GM23338 (cell line): Measurements from ENCODE around the gene TMEM107. TPM values are rescaled to one million over a fixed set of nuclear protein-coding genes. Genes with fewer than 3 reads are reported as not detected.

Experiments
- ATAC-seq: fragments of 200-7000 bp; cut with Tn5 transposase; 3 replicates; pipeline ENCODE4 v1.9.1; 2020
- DNase-seq: peaks from one replicate; pipeline ENCODE4 v3.0.0-alpha.2; 2015; ENCODE audit warnings: low spot score
- H2AFZ ChIP-seq: fragments of 200-600 bp; sonication (generic); 2 replicates; pipeline ENCODE4 v1.8.0; 2016; ENCODE audit warnings: antibody characterized with exemption, mild to moderate bottlenecking, moderate library complexity
- H3F3A ChIP-seq: fragments of 200-600 bp; sonication (generic); replicated peaks from 2 replicates; pipeline ENCODE4 v1.8.0; 2017; ENCODE audit warnings: antibody characterized with exemption, mixed run types, low read depth
- H3K27ac ChIP-seq: fragments of 200-600 bp; sonication (generic); 2 replicates; pipeline ENCODE4 v1.6.1; 2016; ENCODE audit warnings: low read depth
- H3K27me3 ChIP-seq: fragments of 200-600 bp; sonication (generic); 2 replicates; pipeline ENCODE4 v1.8.0; 2016; ENCODE audit warnings: mild to moderate bottlenecking, mixed run types, moderate library complexity; ENCODE audit not compliant: insufficient read depth
- H3K36me3 ChIP-seq: fragments of 200-600 bp; sonication (generic); 2 replicates; pipeline ENCODE4 v1.8.0; 2016; ENCODE audit warnings: mild to moderate bottlenecking; ENCODE audit not compliant: insufficient read depth
- H3K4me1 ChIP-seq: fragments of 200-600 bp; sonication (generic); 2 replicates; pipeline ENCODE4 v1.8.0; 2016; ENCODE audit warnings: mild to moderate bottlenecking, moderate library complexity; ENCODE audit not compliant: insufficient read depth
- H3K4me2 ChIP-seq: fragments of 200-600 bp; sonication (generic); 2 replicates; pipeline ENCODE4 v1.7.1; 2017; ENCODE audit warnings: mixed run types
- H3K4me3 ChIP-seq: fragments of 200-600 bp; sonication (generic); 2 replicates; pipeline ENCODE4 v1.6.1; 2016; ENCODE audit warnings: mixed run types
- H3K79me2 ChIP-seq: fragments of 200-600 bp; sonication (generic); replicated peaks from 2 replicates; pipeline ENCODE4 v1.8.0; 2017; ENCODE audit warnings: mild to moderate bottlenecking; ENCODE audit not compliant: insufficient read depth
- H3K9me2 ChIP-seq: fragments of 200-600 bp; sonication (generic); 2 replicates; pipeline ENCODE4 v1.8.0; 2017; ENCODE audit not compliant: insufficient read depth
- H4K20me1 ChIP-seq: fragments of 200-600 bp; sonication (generic); replicated peaks from 2 replicates; pipeline ENCODE4 v1.8.0; 2017; ENCODE audit warnings: mild to moderate bottlenecking; ENCODE audit not compliant: insufficient read depth
- H3K27ac Mint-ChIP-seq: 2 replicates; pipeline ENCODE4 v1.8.0; 2020; ENCODE audit warnings: inconsistent platforms, mild to moderate bottlenecking, moderate library complexity, mixed read lengths
- H3K27me3 Mint-ChIP-seq: 3 replicates; pipeline ENCODE4 v1.8.0; 2022; ENCODE audit warnings: low read depth, mild to moderate bottlenecking, moderate library complexity, mixed read lengths, inconsistent platforms; ENCODE audit not compliant: insufficient read depth, poor library complexity
- H3K36me3 Mint-ChIP-seq: 3 replicates; pipeline ENCODE4 v1.8.0; 2021; ENCODE audit warnings: low read depth, mild to moderate bottlenecking, inconsistent platforms, moderate library complexity, mixed read lengths
- H3K4me1 Mint-ChIP-seq: 3 replicates; pipeline ENCODE4 v1.8.0; 2020; ENCODE audit warnings: mild to moderate bottlenecking, inconsistent platforms, mixed read lengths
- H3K4me3 Mint-ChIP-seq: 3 replicates; pipeline ENCODE4 v1.8.0; 2021; ENCODE audit warnings: moderate library complexity, mild to moderate bottlenecking, inconsistent platforms, mixed read lengths
- H3K9me3 Mint-ChIP-seq: 3 replicates; pipeline ENCODE4 v1.8.0; 2020; ENCODE audit warnings: moderate library complexity, mild to moderate bottlenecking, inconsistent platforms, mixed read lengths
- CREB1 ChIP-seq: fragments of 250-450 bp; sonication (Bioruptor Pico); IDR thresholded peaks from 2 replicates; pipeline ENCODE4 v1.5.0; 2020; ENCODE audit warnings: low read depth, mild to moderate bottlenecking, moderate library complexity
- EZH2 ChIP-seq: fragments of 200-600 bp; sonication (generic); IDR thresholded peaks from one replicate; pipeline ENCODE4 v1.8.0; 2017; ENCODE audit warnings: antibody characterized with exemption, mild to moderate bottlenecking, low read depth; ENCODE audit not compliant: unreplicated experiment
- EZH2phosphoT487 ChIP-seq: fragments of 200-600 bp; sonication (generic); IDR thresholded peaks from one replicate; pipeline ENCODE4 v1.8.1; 2018; ENCODE audit warnings: antibody characterized with exemption; ENCODE audit not compliant: unreplicated experiment
- JUNB ChIP-seq: IDR thresholded peaks from one replicate; pipeline ENCODE4 v1.6.1; 2016; ENCODE audit warnings: antibody characterized with exemption; ENCODE audit not compliant: unreplicated experiment
- NANOG ChIP-seq: IDR thresholded peaks from 2 replicates; pipeline ENCODE4 v1.6.1; 2016; ENCODE audit warnings: antibody characterized with exemption, borderline replicate concordance
- POLR2AphosphoS5 ChIP-seq: IDR thresholded peaks from 2 replicates; pipeline ENCODE4 v1.6.1; 2016; ENCODE audit warnings: antibody characterized with exemption, low read depth
- STAT1 ChIP-seq: IDR thresholded peaks from one replicate; pipeline ENCODE4 v1.6.1; 2016; ENCODE audit warnings: antibody characterized with exemption; ENCODE audit not compliant: unreplicated experiment
- ZNF114 ChIP-seq: fragments of 250-450 bp; sonication (Bioruptor Pico); IDR thresholded peaks from 2 replicates; pipeline ENCODE4 v1.5.0; 2020; ENCODE audit warnings: mild to moderate bottlenecking, moderate library complexity
- ZNF331 ChIP-seq: fragments of 250-450 bp; sonication (Bioruptor Pico); IDR thresholded peaks from 2 replicates; pipeline ENCODE4 v1.5.0; 2020; ENCODE audit warnings: low read depth, mild to moderate bottlenecking, moderate library complexity
- polyA plus RNA-seq: library from polyadenylated mRNA; unstranded; fragments of >200 nt; fragmentation: Nextera tagmentation; extraction: Ambion mirVana; gene quantifications from 2 replicates; pipeline ENCODE4 v1.2.1, GENCODE V29; 2016
- total RNA-seq: library from RNA; depleted of rRNA; stranded (reverse); fragments of >200 nt; shearing (Covaris generic); gene quantifications from 2 replicates; pipeline ENCODE4 v1.2.3, GENCODE V29; 2014
- TF ChIP-seq, protein P1 (sequence below): fragments of 250-450 bp; sonication (Bioruptor Pico); IDR thresholded peaks from 2 replicates; pipeline ENCODE4 v1.5.0; 2020; ENCODE audit warnings: mild to moderate bottlenecking, moderate library complexity
- TF ChIP-seq, protein P2 (sequence below), 2 experiments: fragments of 200-600 bp in 1 of 2; sonication (generic) in 1 of 2; conservative IDR thresholded peaks; 2 replicates each; pipeline versions ENCODE4 v1.5.1 to v1.6.1; 2016 to 2017; ENCODE audit warnings: antibody characterized with exemption in 2 of 2, low read depth in 2 of 2, mild to moderate bottlenecking in 2 of 2, moderate library complexity in 1 of 2
- TF ChIP-seq, protein P3 (sequence below): IDR thresholded peaks from one replicate; pipeline ENCODE4 v1.6.1; 2018; ENCODE audit warnings: antibody characterized with exemption; ENCODE audit not compliant: unreplicated experiment
- TF ChIP-seq, protein P4 (sequence below): IDR thresholded peaks from 2 replicates; pipeline ENCODE4 v1.6.1; 2016; ENCODE audit warnings: antibody characterized with exemption

TMEM107 gene
- total and polyA plus RNA-seq, 2 experiments from 2014 or later, result 10.8 to 20.4 TPM

DNA sequence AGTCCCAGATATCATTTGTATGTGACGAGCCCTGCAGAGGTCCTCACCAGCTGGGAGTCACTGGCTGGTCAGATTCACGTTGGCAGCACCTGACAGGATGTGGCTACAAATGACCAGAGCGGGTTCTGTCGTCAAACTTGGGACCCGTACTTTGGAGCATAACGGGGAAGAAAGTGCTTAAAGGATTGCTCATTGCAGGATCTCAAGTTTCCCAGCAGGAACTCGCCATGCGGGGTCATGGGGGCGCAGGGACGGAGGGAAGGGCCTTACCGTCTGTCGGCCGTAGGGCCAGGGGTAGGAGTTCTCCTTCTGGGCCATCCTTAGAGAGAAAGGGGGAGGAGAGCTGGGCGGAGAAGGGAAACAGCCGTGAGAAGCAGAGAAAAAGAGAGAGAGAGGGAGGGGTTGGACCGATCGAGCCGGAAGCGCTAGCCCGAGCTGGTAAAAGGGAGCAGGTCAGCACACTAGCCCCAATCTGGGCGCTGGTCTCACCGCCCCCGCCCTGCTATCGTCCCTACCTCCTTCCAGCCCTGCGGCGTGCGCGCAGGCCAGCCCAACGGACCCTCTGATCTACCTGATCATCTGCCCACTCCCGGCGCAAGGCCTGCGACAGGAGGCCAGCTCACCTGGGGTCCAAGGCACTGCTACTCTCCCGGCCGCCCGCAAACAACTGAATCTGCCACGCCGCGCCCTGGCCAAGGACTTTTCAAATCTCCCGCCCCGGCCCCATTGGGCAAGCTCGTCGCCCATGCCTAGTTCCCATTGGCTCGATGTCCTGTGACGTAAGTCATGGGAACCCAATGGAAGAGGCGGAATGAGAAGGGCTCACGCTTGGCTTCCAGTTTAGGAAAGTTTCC is 34.0 kb upstream of the TMEM107 start, which contains the start of gene AURKB:
Gene AURKB, minus strand, starts transcription at position 669 of the 854 bp plus-strand sequence. Its CDS starts 351 bp downstream, at position 318.
- peak within 1 kb of the TSS; percentile 72 for H3K4me3 ChIP-seq
- H3K4me1 Mint-ChIP-seq, result peaks cover 12% of the 10 kb centered on the region
- peaks cover 30% of the 10 kb centered on the region for H3K79me2 ChIP-seq
- H2AFZ ChIP-seq, result no peak within 1 kb of the TSS
- H3K27ac ChIP-seq, result peak within 1 kb of the TSS; percentile 85
- TF ChIP-seq EZH2phosphoT487, result no peak
- no peak for TF ChIP-seq JUNB
- TF ChIP-seq, protein P1, sequence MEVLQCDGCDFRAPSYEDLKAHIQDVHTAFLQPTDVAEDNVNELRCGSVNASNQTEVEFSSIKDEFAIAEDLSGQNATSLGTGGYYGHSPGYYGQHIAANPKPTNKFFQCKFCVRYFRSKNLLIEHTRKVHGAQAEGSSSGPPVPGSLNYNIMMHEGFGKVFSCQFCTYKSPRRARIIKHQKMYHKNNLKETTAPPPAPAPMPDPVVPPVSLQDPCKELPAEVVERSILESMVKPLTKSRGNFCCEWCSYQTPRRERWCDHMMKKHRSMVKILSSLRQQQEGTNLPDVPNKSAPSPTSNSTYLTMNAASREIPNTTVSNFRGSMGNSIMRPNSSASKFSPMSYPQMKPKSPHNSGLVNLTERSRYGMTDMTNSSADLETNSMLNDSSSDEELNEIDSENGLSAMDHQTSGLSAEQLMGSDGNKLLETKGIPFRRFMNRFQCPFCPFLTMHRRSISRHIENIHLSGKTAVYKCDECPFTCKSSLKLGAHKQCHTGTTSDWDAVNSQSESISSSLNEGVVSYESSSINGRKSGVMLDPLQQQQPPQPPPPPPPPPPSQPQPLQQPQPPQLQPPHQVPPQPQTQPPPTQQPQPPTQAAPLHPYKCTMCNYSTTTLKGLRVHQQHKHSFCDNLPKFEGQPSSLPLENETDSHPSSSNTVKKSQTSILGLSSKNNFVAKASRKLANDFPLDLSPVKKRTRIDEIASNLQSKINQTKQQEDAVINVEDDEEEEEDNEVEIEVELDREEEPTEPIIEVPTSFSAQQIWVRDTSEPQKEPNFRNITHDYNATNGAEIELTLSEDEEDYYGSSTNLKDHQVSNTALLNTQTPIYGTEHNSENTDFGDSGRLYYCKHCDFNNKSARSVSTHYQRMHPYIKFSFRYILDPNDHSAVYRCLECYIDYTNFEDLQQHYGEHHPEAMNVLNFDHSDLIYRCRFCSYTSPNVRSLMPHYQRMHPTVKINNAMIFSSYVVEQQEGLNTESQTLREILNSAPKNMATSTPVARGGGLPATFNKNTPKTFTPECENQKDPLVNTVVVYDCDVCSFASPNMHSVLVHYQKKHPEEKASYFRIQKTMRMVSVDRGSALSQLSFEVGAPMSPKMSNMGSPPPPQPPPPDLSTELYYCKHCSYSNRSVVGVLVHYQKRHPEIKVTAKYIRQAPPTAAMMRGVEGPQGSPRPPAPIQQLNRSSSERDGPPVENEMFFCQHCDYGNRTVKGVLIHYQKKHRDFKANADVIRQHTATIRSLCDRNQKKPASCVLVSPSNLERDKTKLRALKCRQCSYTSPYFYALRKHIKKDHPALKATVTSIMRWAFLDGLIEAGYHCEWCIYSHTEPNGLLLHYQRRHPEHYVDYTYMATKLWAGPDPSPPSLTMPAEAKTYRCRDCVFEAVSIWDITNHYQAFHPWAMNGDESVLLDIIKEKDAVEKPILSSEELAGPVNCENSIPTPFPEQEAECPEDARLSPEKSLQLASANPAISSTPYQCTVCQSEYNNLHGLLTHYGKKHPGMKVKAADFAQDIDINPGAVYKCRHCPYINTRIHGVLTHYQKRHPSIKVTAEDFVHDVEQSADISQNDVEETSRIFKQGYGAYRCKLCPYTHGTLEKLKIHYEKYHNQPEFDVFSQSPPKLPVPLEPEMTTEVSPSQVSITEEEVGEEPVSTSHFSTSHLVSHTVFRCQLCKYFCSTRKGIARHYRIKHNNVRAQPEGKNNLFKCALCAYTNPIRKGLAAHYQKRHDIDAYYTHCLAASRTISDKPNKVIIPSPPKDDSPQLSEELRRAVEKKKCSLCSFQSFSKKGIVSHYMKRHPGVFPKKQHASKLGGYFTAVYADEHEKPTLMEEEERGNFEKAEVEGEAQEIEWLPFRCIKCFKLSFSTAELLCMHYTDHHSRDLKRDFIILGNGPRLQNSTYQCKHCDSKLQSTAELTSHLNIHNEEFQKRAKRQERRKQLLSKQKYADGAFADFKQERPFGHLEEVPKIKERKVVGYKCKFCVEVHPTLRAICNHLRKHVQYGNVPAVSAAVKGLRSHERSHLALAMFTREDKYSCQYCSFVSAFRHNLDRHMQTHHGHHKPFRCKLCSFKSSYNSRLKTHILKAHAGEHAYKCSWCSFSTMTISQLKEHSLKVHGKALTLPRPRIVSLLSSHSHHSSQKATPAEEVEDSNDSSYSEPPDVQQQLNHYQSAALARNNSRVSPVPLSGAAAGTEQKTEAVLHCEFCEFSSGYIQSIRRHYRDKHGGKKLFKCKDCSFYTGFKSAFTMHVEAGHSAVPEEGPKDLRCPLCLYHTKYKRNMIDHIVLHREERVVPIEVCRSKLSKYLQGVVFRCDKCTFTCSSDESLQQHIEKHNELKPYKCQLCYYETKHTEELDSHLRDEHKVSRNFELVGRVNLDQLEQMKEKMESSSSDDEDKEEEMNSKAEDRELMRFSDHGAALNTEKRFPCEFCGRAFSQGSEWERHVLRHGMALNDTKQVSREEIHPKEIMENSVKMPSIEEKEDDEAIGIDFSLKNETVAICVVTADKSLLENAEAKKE (CRISPR knock-in tag), result no peak
- TF ChIP-seq, protein P2, sequence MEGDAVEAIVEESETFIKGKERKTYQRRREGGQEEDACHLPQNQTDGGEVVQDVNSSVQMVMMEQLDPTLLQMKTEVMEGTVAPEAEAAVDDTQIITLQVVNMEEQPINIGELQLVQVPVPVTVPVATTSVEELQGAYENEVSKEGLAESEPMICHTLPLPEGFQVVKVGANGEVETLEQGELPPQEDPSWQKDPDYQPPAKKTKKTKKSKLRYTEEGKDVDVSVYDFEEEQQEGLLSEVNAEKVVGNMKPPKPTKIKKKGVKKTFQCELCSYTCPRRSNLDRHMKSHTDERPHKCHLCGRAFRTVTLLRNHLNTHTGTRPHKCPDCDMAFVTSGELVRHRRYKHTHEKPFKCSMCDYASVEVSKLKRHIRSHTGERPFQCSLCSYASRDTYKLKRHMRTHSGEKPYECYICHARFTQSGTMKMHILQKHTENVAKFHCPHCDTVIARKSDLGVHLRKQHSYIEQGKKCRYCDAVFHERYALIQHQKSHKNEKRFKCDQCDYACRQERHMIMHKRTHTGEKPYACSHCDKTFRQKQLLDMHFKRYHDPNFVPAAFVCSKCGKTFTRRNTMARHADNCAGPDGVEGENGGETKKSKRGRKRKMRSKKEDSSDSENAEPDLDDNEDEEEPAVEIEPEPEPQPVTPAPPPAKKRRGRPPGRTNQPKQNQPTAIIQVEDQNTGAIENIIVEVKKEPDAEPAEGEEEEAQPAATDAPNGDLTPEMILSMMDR (conservative IDR thresholded peaks at IDR 0.05; ENCODE audit: low read depth in 2 of 2), result no peak; a peak in 1 of 4 replicates
- TF ChIP-seq EZH2, result no peak
- TF ChIP-seq, protein P3, sequence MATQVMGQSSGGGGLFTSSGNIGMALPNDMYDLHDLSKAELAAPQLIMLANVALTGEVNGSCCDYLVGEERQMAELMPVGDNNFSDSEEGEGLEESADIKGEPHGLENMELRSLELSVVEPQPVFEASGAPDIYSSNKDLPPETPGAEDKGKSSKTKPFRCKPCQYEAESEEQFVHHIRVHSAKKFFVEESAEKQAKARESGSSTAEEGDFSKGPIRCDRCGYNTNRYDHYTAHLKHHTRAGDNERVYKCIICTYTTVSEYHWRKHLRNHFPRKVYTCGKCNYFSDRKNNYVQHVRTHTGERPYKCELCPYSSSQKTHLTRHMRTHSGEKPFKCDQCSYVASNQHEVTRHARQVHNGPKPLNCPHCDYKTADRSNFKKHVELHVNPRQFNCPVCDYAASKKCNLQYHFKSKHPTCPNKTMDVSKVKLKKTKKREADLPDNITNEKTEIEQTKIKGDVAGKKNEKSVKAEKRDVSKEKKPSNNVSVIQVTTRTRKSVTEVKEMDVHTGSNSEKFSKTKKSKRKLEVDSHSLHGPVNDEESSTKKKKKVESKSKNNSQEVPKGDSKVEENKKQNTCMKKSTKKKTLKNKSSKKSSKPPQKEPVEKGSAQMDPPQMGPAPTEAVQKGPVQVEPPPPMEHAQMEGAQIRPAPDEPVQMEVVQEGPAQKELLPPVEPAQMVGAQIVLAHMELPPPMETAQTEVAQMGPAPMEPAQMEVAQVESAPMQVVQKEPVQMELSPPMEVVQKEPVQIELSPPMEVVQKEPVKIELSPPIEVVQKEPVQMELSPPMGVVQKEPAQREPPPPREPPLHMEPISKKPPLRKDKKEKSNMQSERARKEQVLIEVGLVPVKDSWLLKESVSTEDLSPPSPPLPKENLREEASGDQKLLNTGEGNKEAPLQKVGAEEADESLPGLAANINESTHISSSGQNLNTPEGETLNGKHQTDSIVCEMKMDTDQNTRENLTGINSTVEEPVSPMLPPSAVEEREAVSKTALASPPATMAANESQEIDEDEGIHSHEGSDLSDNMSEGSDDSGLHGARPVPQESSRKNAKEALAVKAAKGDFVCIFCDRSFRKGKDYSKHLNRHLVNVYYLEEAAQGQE, result no peak
- TF ChIP-seq, protein P4, sequence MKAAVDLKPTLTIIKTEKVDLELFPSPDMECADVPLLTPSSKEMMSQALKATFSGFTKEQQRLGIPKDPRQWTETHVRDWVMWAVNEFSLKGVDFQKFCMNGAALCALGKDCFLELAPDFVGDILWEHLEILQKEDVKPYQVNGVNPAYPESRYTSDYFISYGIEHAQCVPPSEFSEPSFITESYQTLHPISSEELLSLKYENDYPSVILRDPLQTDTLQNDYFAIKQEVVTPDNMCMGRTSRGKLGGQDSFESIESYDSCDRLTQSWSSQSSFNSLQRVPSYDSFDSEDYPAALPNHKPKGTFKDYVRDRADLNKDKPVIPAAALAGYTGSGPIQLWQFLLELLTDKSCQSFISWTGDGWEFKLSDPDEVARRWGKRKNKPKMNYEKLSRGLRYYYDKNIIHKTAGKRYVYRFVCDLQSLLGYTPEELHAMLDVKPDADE, result peak; percentile 32
- no peak for TF ChIP-seq ZNF114 (CRISPR knock-in tag)
- no peak for TF ChIP-seq NANOG
- no peak for TF ChIP-seq ZNF331 (CRISPR knock-in tag)
- peak; percentile 86 for TF ChIP-seq CREB1
- peak; percentile 98 for TF ChIP-seq POLR2AphosphoS5
- TF ChIP-seq STAT1, result no peak
- H3K4me2 ChIP-seq, result peak within 1 kb of the TSS; percentile 87
- DNase-seq (peak; percentile 99), ATAC-seq (peak; percentile 94)
- H3K9me3 Mint-ChIP-seq, result no peaks in the 10 kb centered on the region; the same call in 1 of the 3 replicates
- no peaks in the 10 kb centered on the region for H3K9me2 ChIP-seq
- peaks cover 20% of the 10 kb centered on the region for H3F3A ChIP-seq
- no peaks in the 10 kb centered on the region for H3K27me3 ChIP-seq
- H3K36me3 ChIP-seq, result peaks cover 24% of the 10 kb centered on the region
- peaks cover 12% of the 10 kb centered on the region for H3K4me1 ChIP-seq
- H3K27ac Mint-ChIP-seq, result peak within 1 kb of the TSS; percentile 99
- peaks cover 17% of the 10 kb centered on the region; the same call in 1 of the 2 replicates for H4K20me1 ChIP-seq
- H3K4me3 Mint-ChIP-seq, result peak within 1 kb of the TSS; percentile 98
- peaks cover 43% of the 10 kb centered on the region for H3K36me3 Mint-ChIP-seq
- H3K27me3 Mint-ChIP-seq, result peaks cover 20% of the 10 kb centered on the region
